CD4-positive, alpha-beta T cell treated with Interleukin-15 for 4 hours (primary cell): ENCODE measurements around the gene ART1.
"Not testable (repeated sequence)": the region's sequence is repeated elsewhere in the genome, so short reads cannot be mapped to it uniquely, and the experiment has no call there.

ENCODE experiments used
- DNase-seq: peaks from one replicate; pipeline ENCODE4 v3.0.0-alpha.2; 2020; ENCODE audit warnings: low spot score

The ART1 gene, protein sequence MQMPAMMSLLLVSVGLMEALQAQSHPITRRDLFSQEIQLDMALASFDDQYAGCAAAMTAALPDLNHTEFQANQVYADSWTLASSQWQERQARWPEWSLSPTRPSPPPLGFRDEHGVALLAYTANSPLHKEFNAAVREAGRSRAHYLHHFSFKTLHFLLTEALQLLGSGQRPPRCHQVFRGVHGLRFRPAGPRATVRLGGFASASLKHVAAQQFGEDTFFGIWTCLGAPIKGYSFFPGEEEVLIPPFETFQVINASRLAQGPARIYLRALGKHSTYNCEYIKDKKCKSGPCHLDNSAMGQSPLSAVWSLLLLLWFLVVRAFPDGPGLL

GRCh38 chr11:3644817-3645235 is at the start of gene ART1:
Gene ART1 (plus strand): TSS chr11:3645128. CDS start chr11:3659214, 14,086 bp downstream.
- no peak for DNase-seq

DNA sequence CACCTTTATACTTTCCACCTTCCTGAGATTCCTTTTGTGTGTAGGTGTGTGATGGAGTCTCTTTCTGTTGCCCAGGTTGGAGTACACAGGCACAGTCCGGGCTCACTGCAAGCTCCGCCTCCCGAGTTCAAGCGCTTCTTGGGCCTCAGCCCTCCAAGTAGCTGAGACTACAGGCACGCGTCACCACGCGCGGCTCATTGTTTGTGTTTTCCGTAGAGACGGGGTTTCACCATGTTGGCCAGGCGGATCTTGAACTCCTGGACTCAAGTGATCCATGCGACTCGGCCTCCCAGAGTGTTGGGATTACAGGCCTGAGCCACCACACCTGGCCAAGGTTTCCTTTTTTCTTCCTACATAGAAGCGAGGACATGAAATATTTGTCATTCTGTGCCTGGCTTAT is 47.2 kb upstream of the ART1 start:
- not testable (repeated sequence) for DNase-seq

DNA sequence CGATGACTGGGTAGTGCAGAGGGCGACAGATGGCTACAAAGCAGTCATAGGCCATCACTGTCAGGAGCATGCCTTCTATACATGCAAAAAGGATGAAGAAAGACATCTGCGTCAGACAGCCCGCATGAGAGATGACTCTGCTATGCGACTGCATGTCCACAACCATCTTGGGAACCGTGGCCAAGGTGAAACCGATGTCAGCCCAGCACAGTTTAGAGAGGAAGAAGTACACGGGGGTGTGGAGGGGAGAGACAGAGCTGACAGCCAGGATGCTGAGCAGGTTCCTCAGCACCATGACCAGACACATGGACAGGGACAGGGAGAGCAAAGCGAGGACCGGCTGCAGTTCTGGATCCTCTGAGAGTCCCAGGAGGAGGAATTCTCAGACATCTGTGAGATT is 44.7 kb upstream of the ART1 start:
- not testable (repeated sequence) for DNase-seq

DNA sequence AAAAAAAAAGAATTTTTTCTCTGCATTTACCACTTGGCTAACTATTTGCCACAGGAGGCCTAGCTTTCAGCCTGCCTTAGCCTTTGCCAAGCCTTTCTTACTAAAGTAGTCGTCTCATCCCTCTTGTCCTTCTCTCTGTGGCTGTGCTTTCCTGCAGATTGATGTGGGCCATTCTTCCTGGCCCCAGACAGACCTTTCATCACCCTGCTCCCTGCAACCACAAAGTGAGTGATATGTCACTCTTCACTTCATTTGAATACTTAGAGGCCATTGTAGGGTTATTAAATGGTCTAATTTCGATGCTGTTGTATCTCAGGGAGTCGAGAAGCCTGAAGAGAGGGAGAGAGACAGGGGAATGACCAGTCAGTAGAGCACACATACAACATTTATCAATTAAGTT is 40.8 kb upstream of the ART1 start:
- DNase-seq = no peak

GRCh38 chr11:3605283-3605662 is 39.7 kb upstream of the ART1 start:
- no peak for DNase-seq

GRCh38 chr11:3605771-3606203 is 39.1 kb upstream of the ART1 start:
- DNase-seq = no peak

DNA sequence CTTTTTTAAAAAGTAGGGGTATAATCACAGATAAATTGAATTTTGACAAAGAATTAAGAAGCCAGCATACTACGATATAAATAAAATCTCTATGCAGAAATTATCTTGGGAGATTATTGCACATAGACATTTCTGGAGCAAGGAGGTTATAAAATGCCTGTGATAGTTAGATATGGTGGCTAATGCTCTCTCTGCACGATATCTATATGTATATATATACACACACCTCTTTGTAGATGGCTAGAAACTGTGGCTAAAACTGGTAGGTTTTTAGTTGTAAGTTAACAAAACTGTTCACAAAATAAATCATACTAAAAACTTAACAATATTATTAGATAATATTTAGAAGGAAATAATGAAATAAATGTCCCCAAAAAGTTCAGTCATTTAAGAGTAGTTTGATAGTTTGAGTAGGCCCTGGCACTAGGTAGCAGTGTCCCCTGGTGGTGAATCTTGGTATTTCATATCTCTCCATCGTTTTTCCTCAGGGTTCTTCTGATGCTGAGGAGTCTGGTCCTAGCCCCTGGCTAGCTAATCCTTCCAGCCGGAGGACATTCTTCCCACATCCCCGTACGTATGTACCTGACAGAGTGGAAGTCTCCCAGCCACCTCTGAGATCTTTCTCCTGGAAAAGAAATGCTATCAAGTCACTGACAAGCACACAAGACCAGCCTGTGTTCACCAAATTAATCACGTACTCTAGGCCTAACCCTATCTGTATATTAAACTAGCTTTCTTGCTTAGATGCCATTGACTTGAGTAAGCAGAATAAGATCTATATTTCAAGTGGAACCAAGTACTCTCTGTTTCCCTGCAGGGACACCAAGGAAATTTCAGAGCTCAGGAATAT is 35.3 kb upstream of the ART1 start:
- peak; percentile 52 for DNase-seq

- DNase-seq = no peak
Measured at GRCh38 chr11:3610846-3611245, 34.1 kb upstream of the ART1 start.

GRCh38 chr11:3611976-3612678 is 32.8 kb upstream of the ART1 start:
- no peak for DNase-seq

GRCh38 chr11:3613998-3614741 is 30.8 kb upstream of the ART1 start:
- no peak for DNase-seq

- DNase-seq = peak; percentile 37
Measured at GRCh38 chr11:3614742-3615171, 30.2 kb upstream of the ART1 start.

GRCh38 chr11:3615998-3616397 is 28.9 kb upstream of the ART1 start:
- DNase-seq = no peak

DNA sequence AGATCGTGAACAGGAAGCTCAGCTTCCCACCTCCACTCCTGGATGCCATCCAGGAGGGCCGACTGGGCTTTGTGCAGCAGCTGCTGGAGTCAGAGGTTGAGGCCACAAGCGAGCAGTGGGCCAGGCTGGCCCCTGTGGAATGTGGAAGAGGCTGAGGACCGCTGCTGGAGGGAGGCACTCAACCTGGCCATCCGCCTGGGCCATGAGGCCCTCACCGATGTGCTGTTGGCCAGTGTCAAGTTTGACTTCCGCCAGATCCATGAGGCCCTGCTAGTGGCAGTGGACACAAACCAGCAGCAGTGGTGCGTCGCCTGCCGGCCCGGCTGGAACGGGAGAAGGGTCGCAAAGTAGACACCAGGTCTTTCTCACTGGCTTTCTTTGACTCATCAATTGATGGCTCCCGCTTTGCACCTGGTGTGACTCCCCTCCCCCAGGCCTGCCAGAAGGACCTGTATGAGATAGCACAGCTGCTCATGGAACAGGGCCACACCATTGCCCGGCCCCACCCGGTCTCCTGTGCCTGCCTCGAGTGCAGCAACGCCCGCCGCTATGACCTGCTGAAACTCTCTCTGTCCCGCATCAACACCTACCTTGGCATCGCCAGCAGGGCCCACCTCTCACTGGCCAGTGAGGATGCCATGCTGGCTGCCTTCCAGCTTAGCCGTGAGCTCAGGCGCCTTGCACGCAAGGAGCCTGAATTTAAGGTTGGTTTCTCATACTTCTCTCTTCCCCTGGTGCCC is 28.0 kb upstream of the ART1 start:
- no peak for DNase-seq

DNA sequence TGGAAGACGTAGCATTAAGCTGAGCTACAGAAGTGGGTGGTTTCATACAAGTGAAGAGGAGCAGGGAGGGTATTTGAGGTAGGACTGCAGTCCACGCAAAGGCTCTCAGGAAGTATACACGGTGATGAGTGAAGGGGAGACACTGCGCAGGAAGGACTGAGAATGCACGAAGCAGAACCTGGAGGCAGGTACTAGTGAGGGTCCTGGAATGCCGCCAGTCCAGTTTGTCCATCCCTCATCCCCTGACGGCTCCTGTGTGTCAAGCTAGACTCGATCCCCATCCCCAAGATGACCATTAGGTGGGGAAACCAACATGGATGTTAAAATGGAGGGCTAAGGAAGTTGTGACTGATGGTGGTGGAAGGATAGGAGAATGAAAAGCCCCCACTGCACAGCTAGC is 26.9 kb upstream of the ART1 start:
- DNase-seq = no peak

DNA sequence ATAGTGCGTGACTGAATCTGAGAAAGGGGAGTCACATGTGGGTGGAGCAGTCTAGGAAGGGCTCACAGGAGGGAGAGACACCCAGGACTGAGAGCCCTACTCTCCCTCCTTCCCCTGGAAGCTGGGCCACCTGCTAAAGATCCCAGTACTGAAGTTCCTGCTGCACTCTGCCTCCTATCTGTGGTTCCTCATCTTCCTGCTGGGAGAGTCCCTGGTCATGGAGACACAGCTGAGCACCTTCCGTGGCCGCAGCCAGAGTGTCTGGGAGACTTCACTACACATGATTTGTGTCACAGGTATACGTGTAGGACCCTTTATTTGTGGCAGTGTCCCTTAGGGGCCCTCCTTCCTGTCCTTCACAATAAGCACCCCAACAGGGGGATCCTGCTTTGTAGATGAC is 22.4 kb upstream of the ART1 start:
- DNase-seq = no peak

DNA sequence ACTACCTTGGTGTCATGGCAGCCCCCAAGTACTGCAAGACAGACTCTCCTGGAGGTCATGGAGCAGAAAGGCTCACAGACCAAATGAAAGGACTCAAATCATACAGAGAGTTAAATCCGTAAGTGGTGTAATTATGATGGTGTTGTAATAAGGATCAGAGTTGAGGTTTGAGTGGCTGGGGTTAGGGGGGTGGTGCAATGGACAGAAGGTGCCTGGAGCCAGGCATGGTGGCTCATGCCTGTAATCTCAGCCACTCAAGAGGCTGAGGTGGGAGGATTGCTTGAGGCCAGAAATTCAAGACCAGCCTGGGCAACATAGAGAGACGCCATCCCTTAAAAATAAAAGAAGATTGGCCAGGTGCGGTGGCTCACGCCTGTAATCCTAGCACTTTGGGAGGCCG is 21.8 kb upstream of the ART1 start:
- no peak for DNase-seq

GRCh38 chr11:3623767-3624458 is 21.0 kb upstream of the ART1 start:
- DNase-seq = no peak

DNA sequence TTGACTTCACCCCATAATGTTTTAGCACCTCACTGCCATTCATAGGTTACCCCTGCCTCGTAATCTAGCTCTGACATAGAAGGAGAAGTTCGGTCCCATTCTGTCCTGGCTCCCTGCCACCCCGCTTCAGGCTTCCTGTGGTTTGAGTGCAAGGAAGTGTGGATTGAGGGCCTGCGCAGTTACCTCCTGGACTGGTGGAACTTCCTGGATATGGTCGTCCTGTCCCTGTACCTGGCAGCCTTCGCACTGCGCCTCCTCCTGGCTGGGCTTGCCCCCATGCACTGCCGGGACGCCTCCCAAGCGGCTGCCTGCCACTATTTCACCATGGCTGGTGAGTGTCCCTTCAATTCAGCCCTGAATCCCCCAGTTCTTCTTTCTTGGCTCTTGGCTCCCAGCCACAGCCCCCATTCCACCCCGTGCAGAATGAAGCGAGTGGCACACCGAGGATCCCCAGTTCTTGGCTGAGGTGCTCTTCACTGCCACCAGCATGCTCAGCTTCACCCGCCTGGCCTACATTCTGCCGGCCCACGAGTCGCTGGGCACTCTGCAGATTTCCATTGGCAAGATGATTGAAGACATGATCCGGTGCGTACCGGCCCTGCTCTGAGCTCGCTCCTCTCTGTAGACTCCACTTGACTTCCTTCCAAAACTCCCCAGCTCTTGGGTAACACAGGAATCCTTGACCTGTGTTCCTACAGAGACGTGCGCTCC is 18.5 kb upstream of the ART1 start:
- no peak for DNase-seq

DNA sequence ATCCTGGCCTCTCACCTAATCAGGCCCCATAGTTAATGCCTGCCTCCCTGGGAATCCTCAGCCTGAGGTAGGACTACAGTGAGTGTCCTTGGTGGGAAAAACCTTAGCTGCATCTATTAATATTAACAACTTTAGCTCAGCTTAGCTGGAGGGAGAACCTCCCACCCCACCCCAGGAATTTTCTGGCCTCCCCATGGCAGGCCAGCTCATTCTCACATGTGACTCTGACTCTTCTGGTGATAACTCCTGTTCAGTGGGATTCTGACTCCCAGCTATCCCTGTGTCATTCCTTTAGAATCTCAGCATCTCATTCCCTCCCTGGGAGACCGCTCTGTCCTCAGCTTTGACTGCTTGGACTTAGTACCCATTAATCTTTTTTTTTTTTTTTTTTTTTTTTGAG is 17.6 kb upstream of the ART1 start:
- DNase-seq = no peak

DNA sequence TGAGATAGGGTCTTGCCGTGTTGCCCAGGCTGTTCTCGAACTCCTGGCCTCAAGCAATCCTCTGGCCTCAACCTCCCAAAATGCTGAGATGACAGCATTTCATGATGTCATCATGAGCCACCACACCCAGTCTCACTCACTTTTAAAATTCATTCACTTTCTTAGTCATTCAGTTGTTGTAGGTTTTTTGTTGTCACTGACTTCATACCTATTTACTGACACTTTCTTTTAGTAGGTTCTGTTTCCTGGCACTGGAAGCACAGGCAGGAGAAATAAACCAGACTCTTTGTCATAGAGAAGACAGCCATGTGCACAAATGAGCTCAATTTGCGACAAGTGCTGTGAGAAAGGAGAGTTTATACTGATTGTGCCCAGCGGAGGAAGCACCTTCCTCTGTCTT is 13.6 kb upstream of the ART1 start:
- DNase-seq = no peak
